ENCODE data around the gene HDGFL2. TPM values are rescaled to one million over a fixed set of nuclear protein-coding genes. Genes with fewer than 3 reads are reported as not detected.
A peak's percentile ranks its signal among the peaks of the same experiment; 100 is the strongest.

Gene HDGFL2
- total RNA-seq, 1 experiment from 2014 or later: 108 TPM

- no peaks in the 10 kb centered on the region for H4K20me1 ChIP-seq (ENCODE audit: control insufficient read depth, insufficient read depth, insufficient read length)
- Mint-ChIP-seq H3K27ac (peak overlapping the region in 1 of 3 experiments; percentile 76; a peak in 2 of 7 replicates), H3K4me1 (no peaks in the 10 kb centered on the region), H3K4me3 (no peak overlapping the region), H3K27me3 (ENCODE audit: low read depth) (no peaks in the 10 kb centered on the region; the same call in 1 of the 2 replicates), H3K9me3 (no peaks in the 10 kb centered on the region), H3K36me3 (ENCODE audit: insufficient read depth in 1 of 3, low read depth in 3 of 3) (peaks cover 15 to 61% (median 37%) of the 10 kb centered on the region in 3 experiments; a peak in 6 of 7 replicates)
- no peak overlapping the region for H2BK20ac ChIP-seq (ENCODE audit: low read depth, low read length, poor library complexity, severe bottlenecking)
- no peak overlapping the region for H2AK5ac ChIP-seq (ENCODE audit: insufficient read length, low read length)
- no peak overlapping the region for H3K4me2 ChIP-seq (ENCODE audit: insufficient read depth, insufficient read length, low read length)
- H3K4me1 ChIP-seq (ENCODE audit: insufficient read depth, low read length): no peaks in the 10 kb centered on the region
- H2BK5ac ChIP-seq (ENCODE audit: insufficient read length, low read length): no peak overlapping the region
- no peaks in the 10 kb centered on the region for H3K79me1 ChIP-seq (ENCODE audit: insufficient read depth, low read depth, low read length, poor library complexity, severe bottlenecking)
- no peak overlapping the region for H2AFZ ChIP-seq (ENCODE audit: low read length)
- no CpG with 5 or more reads among the region's 28 CpGs for WGBS (ENCODE audit: extremely low coverage, insufficient read length, low lambda C conversion rate)
- no peak overlapping the region for H2BK15ac ChIP-seq (ENCODE audit: low read depth, low read length)
- H3K79me2 ChIP-seq (ENCODE audit: insufficient read depth, low read length): no peaks in the 10 kb centered on the region
- no peak overlapping the region for H3K18ac ChIP-seq (ENCODE audit: insufficient read length, low read depth, low read length)
- no peaks in the 10 kb centered on the region for H3K27me3 ChIP-seq (ENCODE audit: insufficient read depth, low read length)
- TF ChIP-seq, protein P1, sequence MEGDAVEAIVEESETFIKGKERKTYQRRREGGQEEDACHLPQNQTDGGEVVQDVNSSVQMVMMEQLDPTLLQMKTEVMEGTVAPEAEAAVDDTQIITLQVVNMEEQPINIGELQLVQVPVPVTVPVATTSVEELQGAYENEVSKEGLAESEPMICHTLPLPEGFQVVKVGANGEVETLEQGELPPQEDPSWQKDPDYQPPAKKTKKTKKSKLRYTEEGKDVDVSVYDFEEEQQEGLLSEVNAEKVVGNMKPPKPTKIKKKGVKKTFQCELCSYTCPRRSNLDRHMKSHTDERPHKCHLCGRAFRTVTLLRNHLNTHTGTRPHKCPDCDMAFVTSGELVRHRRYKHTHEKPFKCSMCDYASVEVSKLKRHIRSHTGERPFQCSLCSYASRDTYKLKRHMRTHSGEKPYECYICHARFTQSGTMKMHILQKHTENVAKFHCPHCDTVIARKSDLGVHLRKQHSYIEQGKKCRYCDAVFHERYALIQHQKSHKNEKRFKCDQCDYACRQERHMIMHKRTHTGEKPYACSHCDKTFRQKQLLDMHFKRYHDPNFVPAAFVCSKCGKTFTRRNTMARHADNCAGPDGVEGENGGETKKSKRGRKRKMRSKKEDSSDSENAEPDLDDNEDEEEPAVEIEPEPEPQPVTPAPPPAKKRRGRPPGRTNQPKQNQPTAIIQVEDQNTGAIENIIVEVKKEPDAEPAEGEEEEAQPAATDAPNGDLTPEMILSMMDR (conservative IDR thresholded peaks at IDR 0.05): 0 out of 3 replicates have a peak, but pooled peaks have one; percentile 15
- H3K9ac ChIP-seq (ENCODE audit: extremely low read depth, insufficient read length, low read length): no peak overlapping the region
- H3K27ac ChIP-seq (ENCODE audit: insufficient read length, low read depth, low read length): no peak overlapping the region
- H3K14ac ChIP-seq (ENCODE audit: insufficient read depth, low read length): no peak overlapping the region
- H3K9me3 ChIP-seq (ENCODE audit: control insufficient read depth, low read depth, low read length): no peaks in the 10 kb centered on the region
- no peak overlapping the region for H2BK120ac ChIP-seq (ENCODE audit: low read depth, low read length, poor library complexity, severe bottlenecking)
- H3T11ph ChIP-seq (ENCODE audit: low read length): no peak overlapping the region
- DNase-seq: no peak
- H3K23ac ChIP-seq (ENCODE audit: insufficient read length, low read depth, low read length): no peak overlapping the region
- no peak overlapping the region for H3K4ac ChIP-seq (ENCODE audit: low read depth, low read length)
- H3K56ac ChIP-seq (ENCODE audit: insufficient read length, low read depth, low read length): no peak overlapping the region
- no peaks in the 10 kb centered on the region for H3K23me2 ChIP-seq (ENCODE audit: insufficient read length, low read depth, low read length, poor library complexity, severe bottlenecking)
- no peak overlapping the region for H4K8ac ChIP-seq (replicated peaks; ENCODE audit: insufficient read length, low read depth, low read length)
- no peak overlapping the region for H4K5ac ChIP-seq (ENCODE audit: insufficient read length, low read depth, low read length)
- no peak overlapping the region for H2BK12ac ChIP-seq (ENCODE audit: insufficient read length, low read depth, low read length)
- H4K91ac ChIP-seq (ENCODE audit: insufficient read length, low read depth, low read length): no peak overlapping the region
Measured at GRCh38 chr19:4447327-4448146, 24.6 kb upstream of the HDGFL2 start.

Data from H9 (cell line).